ENCODE results near the gene CENPL. TPM values are rescaled to one million over a fixed set of nuclear protein-coding genes. Genes with fewer than 3 reads are reported as not detected.
"Not testable (repeated sequence)": the region's sequence is repeated elsewhere in the genome, so short reads cannot be mapped to it uniquely, and the experiment has no call there.

CENPL gene
- total and polyA plus RNA-seq, 9 donors, result 7.5 to 12.5 (median 10.3) TPM

GRCh38 chr1:173802961-173803360 is 21.7 kb downstream of the CENPL start:
- no peak for DNase-seq
- Histone ChIP-seq H3K4me1 (ENCODE audit: control insufficient read depth, insufficient read depth, low read length) (no peaks in the 10 kb centered on the region), H3K36me3 (ENCODE audit: control insufficient read depth, insufficient read depth, low read length) (peaks cover 21% of the 10 kb centered on the region), H3K27me3 (ENCODE audit: control insufficient read depth, insufficient read depth, low read length) (no peaks in the 10 kb centered on the region), H3K9me3 (replicated peaks; ENCODE audit: control insufficient read depth, low read depth, low read length) (no peaks in the 10 kb centered on the region), H3K27ac (ENCODE audit: low read length) (no peak overlapping the region), H3K4me3 (ENCODE audit: low read length) (no peak overlapping the region)
- WGBS (ENCODE audit: insufficient coverage), result 100% methylated on average over 1 of the region's 2 CpGs

DNA sequence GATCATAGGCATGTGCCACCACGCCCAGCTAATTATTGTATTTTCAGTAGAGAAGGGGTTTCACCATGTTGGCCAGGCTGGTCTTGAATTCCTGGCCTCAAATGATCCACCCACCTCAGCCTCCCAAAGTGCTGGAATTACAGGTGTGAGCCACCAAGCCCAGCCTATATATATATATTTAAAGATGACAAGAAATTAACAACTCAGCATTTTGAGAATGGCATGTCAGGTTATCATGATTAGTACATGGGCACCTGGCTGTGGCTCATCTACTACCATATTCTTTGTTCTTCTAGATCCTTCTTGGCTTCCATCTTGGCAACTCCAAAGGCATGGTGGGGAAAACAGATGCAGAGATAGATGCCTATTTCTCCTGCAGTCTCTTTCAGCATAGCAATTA is 24.7 kb downstream of the CENPL start:
- not testable (repeated sequence) for H3K27me3 ChIP-seq (ENCODE audit: control insufficient read depth, insufficient read depth, low read length); H3K9me3 ChIP-seq (replicated peaks; ENCODE audit: control insufficient read depth, low read depth, low read length); H3K4me1 ChIP-seq (ENCODE audit: control insufficient read depth, insufficient read depth, low read length); H3K4me3 ChIP-seq (ENCODE audit: low read length); DNase-seq; H3K36me3 ChIP-seq (ENCODE audit: control insufficient read depth, insufficient read depth, low read length); H3K27ac ChIP-seq (ENCODE audit: low read length)
- WGBS (ENCODE audit: insufficient coverage), result no CpG with 5 or more reads among the region's 1 CpG

- no peaks in the 10 kb centered on the region for H3K4me1 ChIP-seq (ENCODE audit: control insufficient read depth, insufficient read depth, low read length)
Measured at GRCh38 chr1:173798078-173798477, 26.6 kb downstream of the CENPL start.

DNA sequence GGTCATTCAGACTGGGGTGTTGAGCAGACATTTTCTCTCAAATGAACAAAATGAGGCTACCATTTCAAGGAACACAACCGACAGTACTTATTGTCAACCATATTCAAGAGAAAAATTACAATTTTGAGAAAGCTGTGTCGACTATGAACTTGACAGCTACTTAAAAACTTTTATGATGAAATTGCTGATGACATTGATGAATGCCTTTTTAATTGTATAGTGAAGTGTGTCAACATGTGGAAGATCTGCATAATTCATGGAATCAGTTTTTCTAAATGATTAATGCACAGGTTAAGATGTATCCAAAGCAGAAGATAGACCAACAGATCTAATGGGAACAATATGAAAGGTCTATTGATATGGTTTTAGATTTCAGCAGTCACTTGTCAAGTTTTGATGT is 34.8 kb downstream of the CENPL start:
- Histone ChIP-seq H3K27ac (ENCODE audit: low read length) (no peak overlapping the region), H3K4me3 (ENCODE audit: low read length) (no peak overlapping the region), H3K9me3 (replicated peaks; ENCODE audit: control insufficient read depth, low read depth, low read length) (no peaks in the 10 kb centered on the region), H3K36me3 (ENCODE audit: control insufficient read depth, insufficient read depth, low read length) (peaks cover 3% of the 10 kb centered on the region), H3K4me1 (ENCODE audit: control insufficient read depth, insufficient read depth, low read length) (no peaks in the 10 kb centered on the region), H3K27me3 (ENCODE audit: control insufficient read depth, insufficient read depth, low read length) (no peaks in the 10 kb centered on the region)
- no CpG with 5 or more reads among the region's 2 CpGs for WGBS (ENCODE audit: insufficient coverage)
- DNase-seq, result no peak

More at GRCh38 chr1:173798078-173798477, 26.6 kb downstream of the CENPL start:
- no peaks in the 10 kb centered on the region for H3K9me3 ChIP-seq (replicated peaks; ENCODE audit: control insufficient read depth, low read depth, low read length)
- no peaks in the 10 kb centered on the region for H3K27me3 ChIP-seq (ENCODE audit: control insufficient read depth, insufficient read depth, low read length)
- H3K27ac ChIP-seq (ENCODE audit: low read length), result no peak overlapping the region
- no peak overlapping the region for H3K4me3 ChIP-seq (ENCODE audit: low read length)
- no peak for DNase-seq
- H3K36me3 ChIP-seq (ENCODE audit: control insufficient read depth, insufficient read depth, low read length), result peaks cover 7% of the 10 kb centered on the region

GRCh38 chr1:173784997-173785396 is 39.7 kb downstream of the CENPL start:
- Histone ChIP-seq H3K9me3 (replicated peaks; ENCODE audit: control insufficient read depth, low read depth, low read length) (no peaks in the 10 kb centered on the region), H3K36me3 (ENCODE audit: control insufficient read depth, insufficient read depth, low read length) (peaks cover 21% of the 10 kb centered on the region), H3K4me3 (ENCODE audit: low read length) (no peak overlapping the region), H3K4me1 (ENCODE audit: control insufficient read depth, insufficient read depth, low read length) (no peaks in the 10 kb centered on the region), H3K27me3 (ENCODE audit: control insufficient read depth, insufficient read depth, low read length) (no peaks in the 10 kb centered on the region), H3K27ac (ENCODE audit: low read length) (no peak overlapping the region)
- WGBS (ENCODE audit: insufficient coverage), result no CpG with 5 or more reads among the region's 7 CpGs
- DNase-seq, result no peak

DNA sequence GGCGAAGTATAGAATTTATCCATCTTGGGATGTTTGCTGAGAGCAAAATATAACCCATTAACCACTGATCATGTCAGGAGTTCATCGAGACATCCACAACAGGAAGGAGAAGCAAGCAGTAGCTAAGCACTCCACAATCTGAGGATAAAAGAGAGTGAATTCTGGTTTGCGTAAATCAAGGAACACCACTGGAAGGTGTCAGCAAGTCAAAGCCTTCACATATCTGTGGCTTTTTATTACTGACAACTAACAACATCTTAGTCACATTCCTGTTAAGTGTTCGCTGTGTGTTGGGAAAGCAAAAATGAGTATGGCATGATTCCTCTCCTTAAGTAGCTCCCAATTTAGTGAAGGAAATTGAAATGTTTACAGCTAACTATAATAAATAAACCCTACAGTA is 44.7 kb downstream of the CENPL start:
- H3K27ac ChIP-seq (ENCODE audit: low read length), result no peak overlapping the region
- H3K36me3 ChIP-seq (ENCODE audit: control insufficient read depth, insufficient read depth, low read length), result peaks cover 36% of the 10 kb centered on the region
- no peak for DNase-seq
- WGBS (ENCODE audit: insufficient coverage), result no CpG with 5 or more reads among the region's 4 CpGs
- H3K4me1 ChIP-seq (ENCODE audit: control insufficient read depth, insufficient read depth, low read length), result no peaks in the 10 kb centered on the region
- no peak overlapping the region for H3K4me3 ChIP-seq (ENCODE audit: low read length)
- H3K9me3 ChIP-seq (replicated peaks; ENCODE audit: control insufficient read depth, low read depth, low read length), result peaks cover 7% of the 10 kb centered on the region
- H3K27me3 ChIP-seq (ENCODE audit: control insufficient read depth, insufficient read depth, low read length), result no peaks in the 10 kb centered on the region

DNA sequence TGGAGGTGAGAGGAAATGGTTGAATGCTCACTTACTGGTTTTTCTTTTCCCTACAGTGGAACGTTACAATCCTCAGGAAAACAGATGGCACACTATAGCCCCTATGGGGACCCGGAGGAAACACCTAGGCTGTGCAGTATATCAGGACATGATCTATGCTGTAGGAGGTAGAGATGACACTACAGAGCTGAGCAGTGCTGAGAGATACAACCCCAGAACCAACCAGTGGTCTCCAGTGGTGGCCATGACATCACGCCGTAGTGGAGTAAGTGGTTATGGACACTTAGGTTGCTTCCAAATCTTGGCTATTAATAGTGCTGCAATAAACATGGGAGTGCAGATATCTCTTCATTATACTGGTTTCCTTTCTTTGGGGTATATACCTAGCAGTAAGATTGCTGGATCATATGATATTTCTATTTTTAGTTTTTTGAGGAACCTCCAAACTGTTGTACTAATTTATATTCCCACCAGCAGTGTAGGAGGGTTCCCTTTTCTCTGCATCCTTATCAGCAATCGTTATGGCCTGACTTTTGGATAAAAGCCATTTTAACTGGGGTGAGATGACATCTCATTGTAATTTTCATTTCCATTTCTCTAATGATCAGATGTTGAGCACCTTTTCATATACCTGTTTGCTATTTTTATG is 49.0 kb downstream of the CENPL start:
- no peak overlapping the region for H3K4me3 ChIP-seq (ENCODE audit: low read length)
- H3K36me3 ChIP-seq (ENCODE audit: control insufficient read depth, insufficient read depth, low read length), result peaks cover 24% of the 10 kb centered on the region
- no peaks in the 10 kb centered on the region for H3K4me1 ChIP-seq (ENCODE audit: control insufficient read depth, insufficient read depth, low read length)
- H3K9me3 ChIP-seq (replicated peaks; ENCODE audit: control insufficient read depth, low read depth, low read length), result peaks cover 7% of the 10 kb centered on the region
- WGBS (ENCODE audit: insufficient coverage), result no CpG with 5 or more reads among the region's 5 CpGs
- no peaks in the 10 kb centered on the region for H3K27me3 ChIP-seq (ENCODE audit: control insufficient read depth, insufficient read depth, low read length)
- no peak overlapping the region for H3K27ac ChIP-seq (ENCODE audit: low read length)
- DNase-seq, result no peak

DNA sequence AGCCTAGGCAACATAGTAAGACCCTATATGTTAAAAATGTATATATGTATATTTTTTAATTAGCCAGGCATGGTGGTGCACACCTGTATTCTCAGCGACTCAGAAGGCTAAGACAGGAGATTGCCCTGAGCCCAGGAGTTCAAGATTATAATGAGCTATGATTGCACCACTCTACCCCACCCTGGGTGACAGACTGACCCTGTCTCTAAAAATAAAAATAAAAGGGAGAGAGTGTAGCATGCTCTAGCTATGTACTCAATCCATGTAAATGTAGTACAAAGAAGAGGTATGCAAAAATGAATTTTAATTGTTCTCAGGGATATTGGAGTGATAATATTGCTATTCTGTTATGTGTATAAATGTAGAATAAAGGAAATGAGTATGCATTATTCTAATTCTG is 53.1 kb downstream of the CENPL start:
- no peak overlapping the region for H3K27ac ChIP-seq (ENCODE audit: low read length)
- DNase-seq, result no peak
- H3K9me3 ChIP-seq (replicated peaks; ENCODE audit: control insufficient read depth, low read depth, low read length), result peaks cover 3% of the 10 kb centered on the region
- WGBS (ENCODE audit: insufficient coverage), result no CpG with 5 or more reads among the region's 1 CpG
- no peak overlapping the region for H3K4me3 ChIP-seq (ENCODE audit: low read length)
- no peaks in the 10 kb centered on the region for H3K4me1 ChIP-seq (ENCODE audit: control insufficient read depth, insufficient read depth, low read length)
- no peaks in the 10 kb centered on the region for H3K27me3 ChIP-seq (ENCODE audit: control insufficient read depth, insufficient read depth, low read length)
- peaks cover 15% of the 10 kb centered on the region for H3K36me3 ChIP-seq (ENCODE audit: control insufficient read depth, insufficient read depth, low read length)

DNA sequence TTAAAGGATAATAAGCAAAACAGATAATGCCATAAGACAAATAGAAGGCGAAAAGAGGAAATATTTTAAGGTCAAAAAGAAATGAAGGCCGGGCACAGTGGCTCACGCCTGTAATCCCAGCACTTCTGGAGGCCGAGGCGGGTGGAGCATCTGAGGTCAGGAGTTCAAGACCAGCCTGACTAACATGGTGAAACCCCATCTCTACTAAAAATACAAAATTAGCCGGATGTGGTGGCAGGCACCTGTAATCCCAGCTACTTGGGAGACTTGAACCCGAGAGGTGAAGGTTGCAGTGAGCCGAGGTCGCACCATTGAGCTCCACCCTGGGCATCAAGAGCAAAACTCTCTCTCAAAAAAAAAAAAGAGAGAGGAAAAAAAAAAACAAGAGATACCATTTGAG is 54.4 kb downstream of the CENPL start:
- H3K27me3 ChIP-seq (ENCODE audit: control insufficient read depth, insufficient read depth, low read length); DNase-seq: not testable (repeated sequence)

DNA sequence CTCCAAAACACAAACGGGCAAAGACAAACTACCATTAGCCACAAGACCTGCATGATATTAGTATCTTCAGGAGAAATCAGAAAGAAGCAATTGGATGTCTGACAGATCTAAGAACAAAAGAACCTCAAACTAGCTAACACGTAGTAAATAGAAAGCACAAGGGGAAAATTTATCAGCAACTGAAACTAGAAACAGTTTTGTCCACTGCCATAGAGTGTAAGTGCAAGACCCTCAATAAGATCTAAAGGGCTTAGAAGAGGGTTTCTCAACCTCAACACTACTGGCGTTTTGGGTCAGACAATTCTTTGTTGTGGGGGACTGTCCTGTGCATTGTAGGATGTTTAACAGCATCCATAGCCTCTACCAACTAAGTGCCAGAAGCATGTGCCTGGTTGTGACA is 55.9 kb downstream of the CENPL start:
- peaks cover 4% of the 10 kb centered on the region for H3K36me3 ChIP-seq (ENCODE audit: control insufficient read depth, insufficient read depth, low read length)
- no peaks in the 10 kb centered on the region for H3K27me3 ChIP-seq (ENCODE audit: control insufficient read depth, insufficient read depth, low read length)
- H3K4me1 ChIP-seq (ENCODE audit: control insufficient read depth, insufficient read depth, low read length), result no peaks in the 10 kb centered on the region
- DNase-seq, result no peak
- no CpG with 5 or more reads among the region's 3 CpGs for WGBS (ENCODE audit: insufficient coverage)
- H3K27ac ChIP-seq (ENCODE audit: low read length), result no peak overlapping the region
- no peaks in the 10 kb centered on the region for H3K9me3 ChIP-seq (replicated peaks; ENCODE audit: control insufficient read depth, low read depth, low read length)
- no peak overlapping the region for H3K4me3 ChIP-seq (ENCODE audit: low read length)

More for the DNA sequence above, 54.4 kb downstream of the CENPL start:
- not testable (repeated sequence) for H3K4me1 ChIP-seq (ENCODE audit: control insufficient read depth, insufficient read depth, low read length); H3K4me3 ChIP-seq (ENCODE audit: low read length); H3K27ac ChIP-seq (ENCODE audit: low read length); H3K9me3 ChIP-seq (replicated peaks; ENCODE audit: control insufficient read depth, low read depth, low read length)
- peaks cover 14% of the 10 kb centered on the region for H3K36me3 ChIP-seq (ENCODE audit: control insufficient read depth, insufficient read depth, low read length)
- 60% methylated on average over 1 of the region's 9 CpGs for WGBS (ENCODE audit: insufficient coverage)

DNA sequence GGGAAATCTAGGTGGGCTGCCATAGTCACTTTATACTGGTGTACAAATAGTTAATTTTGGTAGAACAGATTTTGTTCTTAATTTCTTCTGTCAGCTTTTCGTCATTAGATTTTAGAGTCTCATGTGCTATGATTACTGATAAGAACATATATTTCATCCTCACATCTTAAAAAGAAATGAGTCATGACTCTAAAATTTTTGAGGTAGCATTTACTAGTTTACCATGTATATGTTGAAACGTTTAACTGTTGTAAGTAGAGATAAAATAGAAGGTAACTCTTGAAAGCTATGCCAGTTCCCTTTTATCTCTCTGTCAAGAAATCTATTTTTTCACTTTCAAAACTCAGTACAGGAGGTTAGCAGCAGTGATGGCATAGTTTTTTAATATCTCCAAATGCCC is 56.5 kb downstream of the CENPL start:
- peaks cover 4% of the 10 kb centered on the region for H3K36me3 ChIP-seq (ENCODE audit: control insufficient read depth, insufficient read depth, low read length)
- H3K4me3 ChIP-seq (ENCODE audit: low read length), result no peak overlapping the region
- WGBS (ENCODE audit: insufficient coverage), result no CpG with 5 or more reads among the region's 2 CpGs
- no peak for DNase-seq
- H3K27ac ChIP-seq (ENCODE audit: low read length), result no peak overlapping the region
- H3K4me1 ChIP-seq (ENCODE audit: control insufficient read depth, insufficient read depth, low read length), result no peaks in the 10 kb centered on the region
- H3K9me3 ChIP-seq (replicated peaks; ENCODE audit: control insufficient read depth, low read depth, low read length), result no peaks in the 10 kb centered on the region
- no peaks in the 10 kb centered on the region for H3K27me3 ChIP-seq (ENCODE audit: control insufficient read depth, insufficient read depth, low read length)
